ENCODE data around the gene ACBD7.
A peak's percentile ranks its signal among the peaks of the same experiment; 100 is the strongest.

The ACBD7 gene

DNA sequence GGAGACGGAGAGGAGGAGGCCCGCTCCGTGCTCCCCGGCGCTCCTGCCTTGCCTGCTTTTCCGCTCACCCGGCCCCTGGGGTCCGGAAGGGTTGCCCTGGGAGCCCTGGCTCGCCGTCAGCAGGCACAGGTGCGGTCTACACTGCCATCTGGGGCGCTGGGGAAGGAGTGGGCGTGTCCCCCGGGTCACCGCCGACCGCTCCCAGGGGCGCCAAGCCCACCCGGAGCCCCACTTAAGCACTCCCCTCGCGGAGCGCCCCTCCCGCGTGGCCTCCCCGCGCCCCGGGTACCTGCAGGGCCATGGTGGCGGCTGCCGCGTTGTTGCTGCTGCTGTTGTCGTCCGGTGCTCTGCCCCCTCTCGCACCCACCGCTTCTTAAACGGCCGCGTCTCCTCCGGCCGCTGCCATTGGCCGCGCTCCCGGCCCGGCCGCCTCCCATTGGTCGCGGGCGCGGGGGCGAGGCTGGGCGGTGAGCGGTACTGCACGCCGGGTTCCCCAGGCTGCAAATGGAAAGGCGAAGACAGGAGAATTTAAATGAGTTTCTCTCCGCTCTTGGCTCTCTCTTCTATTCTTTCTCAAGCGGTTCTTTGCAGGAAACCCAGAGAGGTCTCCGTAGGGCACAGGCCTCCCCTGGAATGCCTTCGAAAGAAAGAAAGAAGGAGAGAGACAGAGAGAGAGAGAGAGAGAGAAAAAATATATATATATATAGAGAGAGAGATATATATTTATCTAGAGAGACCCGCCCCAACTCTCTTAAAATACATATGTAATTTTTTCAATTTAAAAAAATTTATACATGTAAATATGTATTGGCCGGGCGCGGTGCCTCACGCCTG lies at the start of gene ACBD7:
ACBD7 (minus strand) TSS at position 349 of the 834 bp plus-strand sequence; CDS start at position 301, 48 bp downstream.
- peak; percentile 71 for DNase-seq (ENCODE audit: low read depth)

DNA sequence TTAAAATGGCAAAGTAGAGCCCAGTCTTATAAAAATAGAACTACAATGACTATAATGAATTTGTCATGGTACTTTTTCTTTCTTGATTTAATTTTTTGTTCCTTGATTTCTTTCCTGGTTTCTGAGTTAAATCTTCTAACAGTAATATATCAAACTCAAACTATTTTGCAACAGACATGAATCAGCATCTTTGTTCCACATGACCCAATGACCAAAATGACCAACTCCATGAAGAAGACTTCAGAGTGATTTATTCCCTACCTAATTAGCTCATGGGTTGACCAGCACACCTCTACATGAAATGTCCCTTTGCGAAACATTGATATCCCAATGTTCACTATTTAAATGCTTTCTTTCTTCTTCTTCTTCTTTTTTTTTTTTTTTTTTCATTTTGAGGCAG lies 49.1 kb upstream of the ACBD7 start:
- no peak for DNase-seq (ENCODE audit: low read depth)

DNA sequence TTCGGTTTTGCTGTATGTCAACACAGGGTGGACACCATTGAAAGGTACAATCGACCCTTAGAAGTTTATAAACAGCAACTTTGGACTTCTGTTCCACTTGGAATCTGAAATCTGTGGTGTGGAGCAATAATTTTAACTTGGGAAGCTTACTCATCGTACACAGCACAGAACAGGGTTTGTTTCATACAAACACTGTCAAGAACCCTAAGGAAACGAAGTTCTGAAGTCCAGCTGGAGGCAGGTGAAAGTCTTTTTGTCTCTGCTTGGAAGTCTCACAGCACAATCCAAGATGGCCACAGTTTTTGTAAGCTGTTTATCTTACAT lies 48.4 kb upstream of the ACBD7 start:
- no peak for DNase-seq (ENCODE audit: low read depth)

DNA sequence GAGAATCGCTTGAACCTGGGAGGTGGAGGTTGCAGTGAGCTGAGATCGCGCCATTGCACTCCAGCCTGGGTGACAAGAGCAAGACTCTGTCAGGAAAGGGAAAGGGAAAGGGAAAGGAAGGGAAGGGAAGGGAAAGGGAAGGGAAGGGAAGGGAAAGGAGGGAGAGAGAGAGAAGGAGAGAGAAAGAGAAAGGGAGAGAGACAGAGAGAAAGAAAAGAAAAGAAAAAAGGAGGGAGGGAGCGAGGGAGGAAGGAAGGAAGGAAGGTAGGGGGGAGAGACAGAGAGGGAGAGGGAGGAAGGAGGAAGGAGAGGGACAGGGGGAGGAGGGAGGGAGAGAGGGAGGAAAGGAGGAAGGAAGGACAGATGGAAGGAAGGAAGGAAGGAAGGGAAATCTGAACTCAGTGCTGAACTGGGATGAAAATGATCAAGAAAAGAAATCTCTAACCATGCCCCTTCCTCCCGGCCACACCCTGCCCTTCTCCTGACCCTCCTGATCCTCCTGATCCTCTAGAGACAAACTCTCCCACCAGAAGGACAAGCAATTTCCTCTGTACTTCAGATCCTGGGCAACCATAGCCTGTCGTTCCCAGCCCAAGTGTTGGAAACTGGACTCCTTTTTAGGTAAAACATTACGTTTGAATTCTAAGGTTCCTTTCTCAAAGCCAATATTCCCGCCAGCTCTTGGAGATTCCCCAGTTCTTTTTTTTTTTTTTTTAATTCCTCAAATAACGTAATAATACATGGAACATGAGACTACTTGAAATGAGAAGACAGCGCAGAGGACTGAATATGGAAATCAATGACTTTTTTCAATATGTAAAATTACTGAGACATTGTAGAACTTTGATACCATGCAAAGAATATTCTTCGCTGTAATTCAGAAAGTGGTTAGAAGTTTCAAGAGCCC lies 47.8 kb upstream of the ACBD7 start:
- DNase-seq (ENCODE audit: low read depth): no peak

DNA sequence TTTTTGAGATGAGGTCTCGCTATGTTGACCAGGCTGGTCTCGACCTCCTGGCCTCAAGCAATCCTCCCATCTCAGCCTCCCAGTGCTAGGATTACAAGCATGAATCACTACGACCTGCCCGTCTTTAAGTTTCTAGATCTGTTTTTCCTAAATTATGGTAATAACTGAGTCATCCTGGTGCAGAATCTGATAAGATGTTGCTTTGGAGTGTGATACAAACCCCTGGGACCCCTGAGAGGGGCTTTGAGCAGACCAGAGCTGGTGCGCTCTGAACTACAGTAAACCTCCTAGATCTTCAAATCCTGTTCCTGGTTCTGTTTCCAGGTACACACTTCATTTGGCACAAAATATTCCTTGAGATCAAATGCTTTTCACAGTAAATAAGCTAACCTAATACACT lies 42.8 kb upstream of the ACBD7 start:
- DNase-seq (ENCODE audit: low read depth): no peak

DNA sequence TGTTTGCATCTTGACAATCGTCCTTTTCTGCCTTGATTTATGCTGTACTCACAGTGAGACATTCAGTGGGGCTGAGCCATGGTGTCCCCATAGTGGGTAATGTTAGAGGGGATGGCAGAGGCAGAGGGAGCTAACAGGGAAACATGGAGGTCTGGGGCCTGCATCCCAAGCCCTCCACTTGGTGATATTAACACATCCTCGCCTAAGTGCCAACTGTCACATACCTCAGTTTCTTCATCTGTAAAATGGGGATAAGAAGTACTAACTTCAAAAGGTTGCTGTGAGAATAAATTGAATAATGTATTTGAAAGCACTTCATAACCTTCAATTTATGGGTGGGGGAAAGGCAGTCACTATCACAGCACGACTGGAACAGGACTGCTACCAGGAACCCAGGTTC lies 36.3 kb upstream of the ACBD7 start:
- DNase-seq (ENCODE audit: low read depth): no peak

DNA sequence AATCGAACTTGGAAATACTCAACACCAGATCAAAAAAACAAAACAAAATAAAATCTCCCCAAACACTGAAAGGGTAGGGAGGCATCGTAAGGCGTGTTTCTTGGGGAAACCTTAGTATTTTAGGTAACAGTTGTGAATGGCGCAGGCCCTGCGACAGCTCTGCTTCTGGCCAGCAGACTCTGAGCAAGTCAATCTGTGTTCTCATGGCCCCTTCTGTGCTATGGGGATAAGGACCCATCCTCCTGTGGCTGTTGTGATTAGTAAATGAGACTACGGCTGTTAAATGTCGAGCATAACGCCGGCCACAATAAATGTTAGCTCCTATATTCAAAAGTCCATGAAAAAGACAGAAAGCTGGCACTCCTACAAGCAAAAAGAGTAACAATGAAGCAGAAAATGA lies 35.6 kb upstream of the ACBD7 start:
- no peak for DNase-seq (ENCODE audit: low read depth)

DNA sequence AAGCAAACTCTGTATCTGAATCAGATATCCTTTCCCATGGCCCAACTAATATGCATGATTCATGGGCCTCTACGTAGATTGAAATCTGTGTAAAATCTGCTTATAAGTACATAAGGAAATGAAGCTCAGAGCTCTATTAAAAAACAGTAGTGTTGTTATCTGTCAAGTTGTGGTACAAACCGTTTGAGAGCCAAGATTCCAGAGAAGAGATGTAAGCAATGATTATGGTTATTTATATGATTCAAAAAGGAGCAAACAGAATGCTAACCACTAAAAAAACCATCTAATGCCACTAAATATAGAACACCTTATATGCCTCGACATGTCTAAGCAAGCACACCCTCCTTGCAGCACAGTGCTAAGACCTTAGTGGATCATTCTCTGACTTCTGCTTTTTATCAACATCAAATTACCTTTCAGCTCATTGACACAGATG lies 35.2 kb upstream of the ACBD7 start:
- no peak for DNase-seq (ENCODE audit: low read depth)

DNA sequence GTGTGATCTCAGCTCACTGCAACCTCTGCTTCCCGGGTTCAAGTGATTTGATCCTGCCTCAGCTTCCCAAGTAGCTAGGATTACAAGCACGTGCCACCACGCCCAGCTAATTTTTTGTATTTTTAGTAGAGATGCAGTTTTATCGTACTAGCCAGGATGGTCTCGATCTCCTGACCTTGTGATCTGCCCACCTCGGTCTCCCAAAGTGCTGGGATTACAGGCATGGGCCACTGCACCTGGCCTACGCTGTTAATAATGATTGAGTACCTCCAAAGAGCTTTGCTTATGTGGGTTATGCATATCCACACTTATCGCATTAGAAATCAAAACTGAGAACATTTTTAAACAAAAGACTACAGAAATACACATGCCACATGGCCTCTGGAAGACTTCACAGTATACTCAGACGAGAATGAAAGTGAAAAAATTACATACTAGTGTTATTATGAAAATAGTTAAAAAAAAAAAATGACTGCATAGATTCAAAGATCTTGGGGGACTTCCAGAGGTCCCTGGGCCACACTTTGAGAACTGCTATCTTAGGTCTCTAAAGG lies 34.0 kb upstream of the ACBD7 start:
- no peak for DNase-seq (ENCODE audit: low read depth)

DNA sequence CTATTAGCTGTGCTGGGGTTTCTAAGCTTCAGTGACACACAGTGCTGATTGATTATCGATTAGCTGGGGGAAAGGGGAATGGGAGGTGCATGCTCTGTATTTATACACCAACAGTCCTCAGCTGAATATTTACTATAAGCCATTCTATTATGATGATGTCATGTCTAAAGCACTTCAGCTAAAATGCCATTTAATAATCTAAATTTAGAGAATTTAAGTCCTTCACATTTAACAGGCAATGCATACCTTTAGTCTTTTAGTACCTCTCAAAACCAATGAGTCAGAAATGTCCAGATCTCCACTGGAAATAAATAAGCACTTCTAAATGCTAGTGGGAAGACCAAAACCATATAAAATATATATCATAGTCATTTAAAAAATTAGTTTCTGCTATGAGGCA lies 33.1 kb upstream of the ACBD7 start:
- DNase-seq (ENCODE audit: low read depth): no peak

DNA sequence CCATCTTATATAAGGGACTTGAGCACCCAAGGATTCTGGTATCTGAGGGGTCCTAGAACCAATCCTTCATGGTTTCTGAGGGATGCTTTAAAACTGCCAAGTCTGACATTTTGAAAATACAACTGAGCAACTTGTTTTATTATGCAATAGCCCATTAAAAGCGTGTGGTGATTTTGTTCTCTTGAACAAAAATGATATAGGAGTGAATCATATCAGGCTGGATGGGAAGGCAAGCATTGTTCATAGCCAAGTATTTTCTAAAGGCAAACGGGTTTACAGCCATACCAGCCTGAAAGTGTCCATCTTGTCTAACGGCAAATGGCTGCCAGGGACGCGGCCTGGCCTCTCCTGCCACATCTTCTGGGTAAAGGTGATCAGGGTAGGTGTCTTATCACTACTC lies 31.9 kb upstream of the ACBD7 start:
- DNase-seq (ENCODE audit: low read depth): no peak

DNA sequence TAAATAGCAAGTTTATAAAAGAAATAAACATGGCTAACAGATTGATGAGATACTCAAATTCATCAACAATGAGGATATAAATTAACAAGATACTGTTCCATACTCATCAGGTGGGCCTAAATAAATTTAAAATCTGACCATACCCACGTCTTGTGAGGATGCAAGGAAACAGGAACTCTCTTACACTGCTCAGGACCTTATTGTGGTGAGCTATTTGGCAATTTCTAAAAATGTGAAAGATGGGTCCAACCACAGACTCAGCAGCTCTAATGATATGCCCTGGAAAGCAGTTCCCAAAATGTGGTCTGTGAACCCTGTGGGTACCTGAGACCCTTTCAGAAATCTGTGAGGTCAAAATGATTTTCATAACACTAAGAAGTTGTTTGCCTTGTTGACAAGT lies 30.0 kb upstream of the ACBD7 start:
- DNase-seq (ENCODE audit: low read depth): no peak

DNA sequence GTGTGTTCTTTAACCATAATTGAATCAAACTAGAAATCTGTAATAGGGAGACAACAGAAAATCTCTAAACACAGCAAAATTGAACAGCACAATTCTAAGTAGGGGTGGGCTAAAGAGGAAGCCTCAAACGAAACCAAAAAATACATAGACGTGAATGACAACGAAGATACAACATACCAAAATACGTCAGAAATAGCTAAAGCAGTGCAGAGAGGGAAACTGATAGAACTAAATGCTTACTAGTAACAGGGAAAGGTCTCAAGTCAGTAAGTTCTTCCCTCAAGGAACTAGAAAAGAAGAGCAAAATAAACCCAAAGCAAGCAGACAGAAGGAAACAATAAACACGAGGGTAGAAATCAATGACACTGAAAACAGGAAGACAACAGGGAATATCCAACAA lies 27.6 kb upstream of the ACBD7 start:
- DNase-seq (ENCODE audit: low read depth): no peak

DNA sequence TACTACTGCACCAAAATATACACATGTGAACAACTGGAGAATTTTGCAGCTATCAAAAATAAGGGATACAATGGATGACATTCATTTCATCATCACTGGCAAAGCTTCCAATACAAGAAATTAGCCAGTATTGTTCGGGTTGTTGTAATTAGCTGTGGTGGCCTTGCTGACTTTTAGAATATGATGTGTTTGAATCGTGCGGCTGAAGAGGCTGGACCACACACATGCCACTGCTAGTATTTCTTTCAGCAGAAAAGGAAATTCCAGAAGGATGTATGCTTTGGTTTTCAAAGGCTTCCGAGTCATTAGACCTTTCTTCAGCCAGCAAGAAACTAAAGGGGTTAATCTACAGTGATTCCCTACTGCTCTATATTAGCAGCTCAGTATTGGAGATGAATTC lies 25.2 kb upstream of the ACBD7 start:
- DNase-seq (ENCODE audit: low read depth): no peak

DNA sequence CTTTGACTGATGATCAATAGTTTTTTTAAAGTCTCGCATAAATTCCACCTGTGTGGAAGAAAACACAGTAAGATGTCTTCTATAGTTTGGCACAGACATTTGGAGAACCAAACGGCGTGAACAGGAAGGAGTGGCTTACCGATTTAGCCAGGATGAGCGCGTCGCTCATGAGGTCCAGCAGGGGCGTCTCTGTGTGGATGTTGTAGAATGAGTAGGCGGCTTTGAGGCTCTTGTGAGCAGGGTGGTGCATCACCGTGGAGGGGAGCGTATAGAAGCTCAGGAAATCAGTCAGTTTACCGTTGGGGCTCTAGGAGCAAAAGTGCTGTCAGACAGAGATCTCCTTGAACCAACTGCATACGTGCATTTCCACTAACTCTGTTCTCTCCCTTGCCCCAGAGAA lies 24.1 kb upstream of the ACBD7 start:
- no peak for DNase-seq (ENCODE audit: low read depth)

DNA sequence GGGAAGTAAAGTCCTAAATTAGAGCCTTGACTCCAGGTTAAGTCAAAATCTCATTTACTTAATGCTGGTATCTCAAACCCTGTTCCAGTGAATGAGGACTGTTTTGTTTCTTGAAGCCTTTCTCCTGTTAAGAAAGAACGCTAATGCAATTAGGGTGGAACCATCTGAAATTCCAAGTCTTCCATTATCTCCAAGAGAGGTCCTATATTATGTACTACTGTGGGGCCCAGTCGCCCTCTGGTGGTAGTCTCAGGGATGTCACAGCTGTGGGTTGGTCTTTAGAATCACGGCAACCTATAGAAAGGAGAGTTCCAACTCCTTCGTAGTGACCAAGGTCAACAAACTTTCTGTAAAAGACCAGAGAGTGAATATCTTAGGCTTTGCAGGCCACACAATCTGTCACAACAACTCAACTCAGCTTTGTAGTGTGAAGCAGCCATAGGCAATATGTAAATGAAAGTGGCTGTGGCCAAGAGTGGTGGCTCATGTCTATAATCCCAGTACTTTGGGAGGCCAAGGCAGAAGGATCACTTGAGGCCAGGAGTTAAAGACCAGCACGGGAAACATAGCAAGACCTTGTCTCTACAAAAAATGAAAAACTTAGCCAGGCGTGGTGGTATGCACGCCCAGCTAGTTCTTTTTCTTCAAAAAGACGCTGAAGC lies 17.9 kb upstream of the ACBD7 start:
- DNase-seq (ENCODE audit: low read depth): peak; percentile 56

DNA sequence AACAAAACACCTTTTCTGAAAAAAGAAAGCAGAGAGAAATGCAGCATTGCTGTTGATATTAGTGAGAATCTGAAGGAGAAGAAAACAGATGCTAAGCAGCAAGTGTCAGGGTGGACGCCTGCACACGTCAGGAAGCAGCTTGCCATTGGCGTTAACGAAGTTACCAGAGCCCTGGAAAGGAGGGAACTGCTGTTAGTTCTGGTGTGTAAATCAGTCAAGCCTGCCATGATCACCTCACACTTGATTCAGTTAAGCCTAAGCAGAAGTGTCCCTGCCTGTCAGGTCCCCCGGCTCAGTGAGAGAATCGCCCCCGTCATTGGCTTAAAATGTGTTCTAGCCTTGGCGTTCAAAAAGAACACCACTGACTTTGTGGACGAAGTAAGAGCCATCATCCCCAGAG lies 14.9 kb upstream of the ACBD7 start:
- DNase-seq (ENCODE audit: low read depth): no peak

DNA sequence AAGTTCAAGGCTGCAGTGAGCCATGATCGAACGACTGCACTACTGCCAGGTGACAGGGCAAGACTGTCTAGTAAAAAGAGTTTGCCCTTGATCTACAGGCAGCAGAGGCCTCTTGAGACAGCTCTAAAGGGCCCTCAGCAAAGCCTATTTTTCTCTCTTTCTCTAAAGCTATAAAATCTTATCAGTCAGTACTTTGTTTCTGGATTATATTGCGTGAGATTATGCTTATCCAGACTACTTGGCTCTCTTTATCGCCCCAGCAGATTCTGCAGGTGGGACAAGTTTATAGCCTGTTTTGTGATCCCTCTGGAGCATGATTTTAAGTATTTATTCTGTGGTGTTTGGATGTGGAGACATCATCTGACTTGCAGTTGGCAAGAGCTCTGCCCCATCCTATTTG lies 11.3 kb upstream of the ACBD7 start:
- no peak for DNase-seq (ENCODE audit: low read depth)

DNA sequence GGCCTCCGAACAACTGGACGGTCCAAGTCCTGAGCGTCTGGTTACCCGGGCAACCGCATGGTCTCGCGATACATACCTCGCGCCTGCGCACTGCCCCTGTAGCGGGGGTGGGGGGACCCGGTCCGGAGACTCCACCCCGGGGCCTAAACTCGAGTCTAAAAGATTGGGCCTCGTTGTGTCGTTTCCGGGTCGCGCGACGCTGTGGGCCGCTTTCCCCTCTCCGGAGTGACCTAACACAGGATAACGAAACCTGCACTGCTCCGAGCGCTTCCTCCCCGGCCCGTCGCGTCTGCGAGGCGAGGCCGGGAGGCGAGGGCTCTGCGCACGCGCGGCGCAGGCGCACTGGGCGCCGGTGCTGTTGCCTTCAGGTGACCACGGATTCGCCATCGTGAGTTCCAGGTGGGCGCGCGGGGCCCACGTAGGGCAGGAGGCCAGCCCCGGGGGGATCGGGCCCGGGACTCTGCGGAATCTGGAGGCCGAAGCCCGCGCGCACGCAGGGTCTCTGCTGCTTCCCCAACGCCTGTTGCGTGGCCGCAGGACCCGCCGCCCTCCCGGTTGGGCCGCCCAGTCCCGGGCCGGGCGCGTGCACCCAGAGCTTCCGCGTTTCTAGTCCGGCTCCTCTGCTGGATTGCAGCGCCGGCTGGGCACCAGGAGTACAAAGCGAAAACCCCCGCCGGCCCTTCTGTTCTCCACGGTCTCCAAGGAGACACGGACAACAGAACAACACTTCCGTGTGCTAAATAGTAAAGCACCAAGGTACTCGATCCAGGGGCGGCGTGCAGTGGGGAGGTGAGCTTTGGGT lies 8.6 kb upstream of the ACBD7 start, which contains the start of gene RPP38:
RPP38 (plus strand) TSS at position 345 of the 802 bp plus-strand sequence. CDS start 5,960 bp downstream, outside the sequence.
- peak; percentile 93 for DNase-seq (ENCODE audit: low read depth)

DNA sequence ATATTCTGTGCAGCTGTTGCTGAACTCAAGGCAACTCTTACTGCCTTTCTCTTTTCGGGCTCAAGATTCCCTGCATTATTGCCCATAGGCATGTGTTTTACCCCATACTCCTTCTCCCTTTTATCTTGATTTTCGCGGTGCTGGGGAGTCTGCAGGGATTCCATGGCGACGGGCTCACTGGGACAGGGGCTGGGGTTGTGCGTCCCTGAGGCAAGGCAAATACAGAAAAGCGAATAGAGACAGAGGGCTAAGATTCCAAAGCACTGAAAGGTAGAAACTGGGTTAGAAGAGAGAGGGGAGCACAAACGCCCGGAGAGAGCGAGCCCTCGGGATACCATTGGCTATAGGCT lies 8.1 kb upstream of the ACBD7 start:
- no peak for DNase-seq (ENCODE audit: low read depth)

DNA sequence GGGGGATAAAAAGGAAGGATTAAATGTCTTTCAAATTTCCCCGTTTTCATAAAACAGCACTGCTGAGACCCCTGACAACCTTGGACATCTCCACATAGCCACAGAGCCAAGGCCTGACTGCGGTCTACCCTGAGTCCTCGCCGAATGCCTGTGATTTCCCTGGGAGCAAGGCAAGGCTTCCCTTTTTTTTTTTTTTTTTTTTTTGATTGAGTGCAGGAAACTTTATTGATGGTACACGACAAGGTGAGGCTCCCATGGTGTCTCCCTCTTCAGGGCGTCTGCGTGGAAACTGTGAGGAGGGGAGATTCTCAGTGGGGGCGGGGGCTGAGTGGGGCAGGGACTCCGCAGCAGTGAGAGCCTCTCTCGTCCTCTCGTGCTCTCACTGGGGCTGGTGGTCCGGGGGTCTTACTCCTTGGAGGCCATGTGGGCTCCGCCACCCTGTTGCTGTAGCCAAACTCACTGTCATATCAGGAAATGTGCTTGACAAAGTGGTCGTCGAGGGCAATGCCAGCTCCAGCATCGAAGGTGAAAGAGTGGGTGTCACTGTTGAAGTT lies 4.4 kb upstream of the ACBD7 start:
- no peak for DNase-seq (ENCODE audit: low read depth)

All from activated T-helper 9 cell treated with anti-CD3 and anti-CD28 coated beads, Interleukin-2, amount 50 U/mL, for 16 hours (primary cell).